GM21447 (cell line): ENCODE results near the gene AS3MT.
"Not testable (repeated sequence)": the region's sequence is repeated elsewhere in the genome, so short reads cannot be mapped to it uniquely, and the experiment has no call there.

ENCODE experiments used
- ATAC-seq: cut with Tn5 transposase; IDR thresholded peaks from one replicate; pipeline ENCODE4 v1.9.1; 2021; ENCODE audit not compliant: unreplicated experiment

AS3MT gene

GRCh38 chr10:102855731-102856436, 13.4 kb upstream of the AS3MT start:
- not testable (repeated sequence) for ATAC-seq

GRCh38 chr10:102856758-102857424, 12.4 kb upstream of the AS3MT start:
- no peak for ATAC-seq

- ATAC-seq, result no peak
These were observed 9.4 kb upstream of the AS3MT start for GRCh38 chr10:102859911-102860310.

- no peak for ATAC-seq
These were observed 5.6 kb upstream of the AS3MT start for GRCh38 chr10:102863660-102864059.

GRCh38 chr10:102865620-102866019, 3.6 kb upstream of the AS3MT start:
- ATAC-seq, result no peak

GRCh38 chr10:102868911-102869257, 386 bp upstream of the AS3MT start:
- ATAC-seq, result no peak

DNA sequence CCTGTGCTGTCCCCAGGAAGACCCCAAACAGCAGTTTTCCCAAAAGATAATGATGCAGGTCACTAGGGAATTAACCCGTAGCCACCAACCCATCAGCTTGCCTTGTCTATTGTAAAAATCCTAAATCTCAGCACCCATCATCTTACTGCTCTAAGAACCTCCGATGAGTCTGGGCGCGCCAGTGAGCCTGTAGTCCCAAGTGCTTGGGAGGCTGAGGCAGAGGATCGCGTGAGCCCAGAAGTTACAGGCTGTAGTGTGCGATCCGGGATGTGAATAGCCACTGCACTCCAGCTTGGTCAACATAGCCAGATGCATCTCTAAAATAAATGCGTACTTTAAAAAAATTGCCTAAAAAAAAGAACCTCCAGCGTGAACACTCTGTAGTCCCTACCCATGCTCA, 951 bp downstream of the AS3MT start:
- ATAC-seq, result no peak

- no peak for ATAC-seq
These were observed 2.9 kb downstream of the AS3MT start for GRCh38 chr10:102872163-102872562.

GRCh38 chr10:102876747-102877153, 7.5 kb downstream of the AS3MT start:
- ATAC-seq, result no peak

DNA sequence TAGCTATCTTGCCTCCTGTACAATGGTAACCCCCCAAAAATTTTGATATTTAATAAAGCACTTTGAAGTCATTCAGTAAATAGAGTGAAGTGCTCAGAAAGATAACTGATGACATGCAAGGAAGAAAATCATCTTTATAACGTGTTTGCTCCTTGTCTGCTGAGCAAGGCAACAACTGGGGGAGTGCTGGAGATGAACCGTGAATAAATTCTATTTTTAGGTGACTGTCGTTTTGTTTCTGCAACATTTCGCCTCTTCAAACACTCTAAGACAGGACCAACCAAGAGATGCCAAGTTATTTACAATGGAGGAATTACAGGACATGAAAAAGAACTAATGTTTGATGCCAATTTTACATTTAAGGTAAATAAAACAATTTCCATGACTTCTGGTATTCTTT, 9.4 kb downstream of the AS3MT start:
- ATAC-seq, result no peak

DNA sequence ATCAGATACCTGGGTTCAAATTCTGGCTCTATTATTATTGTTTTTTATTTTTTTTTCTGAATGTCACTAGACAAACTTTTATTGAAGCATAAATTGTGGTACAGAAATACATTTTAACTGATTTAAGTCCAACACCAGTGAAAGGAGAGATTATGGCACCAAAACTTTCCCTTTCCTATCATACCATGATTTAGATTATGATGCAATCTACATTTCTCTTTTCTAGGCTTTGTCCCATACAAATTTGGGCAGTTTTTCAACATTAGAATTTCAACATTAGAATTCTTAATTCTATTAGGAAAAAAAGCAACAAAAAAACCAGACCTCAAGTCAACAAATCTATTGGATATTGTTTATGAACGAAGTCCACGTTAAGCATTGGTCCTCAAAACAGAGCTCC, 11.0 kb downstream of the AS3MT start:
- no peak for ATAC-seq

- ATAC-seq, result no peak
These were observed 18.8 kb downstream of the AS3MT start for GRCh38 chr10:102888048-102888447.

- ATAC-seq, result no peak
These were observed 25.4 kb downstream of the AS3MT start for GRCh38 chr10:102894466-102895213.

DNA sequence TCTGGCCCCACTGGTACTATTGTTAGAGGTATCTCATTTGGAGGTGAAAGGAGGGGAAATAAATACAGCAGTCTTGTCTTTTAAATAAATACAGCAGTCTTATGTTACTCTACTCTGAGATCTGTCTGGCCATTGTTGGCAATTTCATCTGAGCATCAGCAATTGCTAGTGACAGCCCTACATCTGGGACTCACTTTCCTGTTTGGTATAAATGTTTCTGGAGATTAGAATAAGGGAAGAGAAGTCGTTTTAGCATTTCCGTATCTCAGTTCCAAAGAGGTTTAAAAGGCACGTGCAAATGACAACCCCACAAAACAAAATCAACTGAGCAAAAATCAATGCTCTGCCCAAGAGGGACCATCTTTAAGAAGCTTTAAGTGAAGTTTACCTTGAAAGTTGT, 30.7 kb downstream of the AS3MT start:
- ATAC-seq, result no peak

GRCh38 chr10:102904346-102904745, 35.1 kb downstream of the AS3MT start:
- ATAC-seq, result no peak

DNA sequence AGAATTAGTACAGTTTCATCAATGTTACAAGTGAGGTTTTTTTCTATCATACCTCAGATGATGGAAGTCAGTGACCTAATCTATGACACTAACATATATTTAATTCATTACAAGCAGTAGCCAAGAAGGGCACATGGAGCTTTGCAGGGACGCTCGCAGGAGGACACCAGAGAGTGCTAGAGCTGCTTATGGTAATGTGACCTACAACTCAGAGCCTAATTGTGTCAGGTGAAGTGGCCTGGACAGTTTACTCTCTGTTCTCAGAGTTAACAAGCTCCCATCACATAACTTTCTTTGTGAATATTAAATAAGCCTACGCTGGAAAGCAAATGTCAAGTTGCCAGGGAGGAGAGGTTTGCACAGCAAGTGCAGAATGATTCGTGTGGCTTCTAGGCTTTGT, 37.2 kb downstream of the AS3MT start:
- ATAC-seq, result no peak

GRCh38 chr10:102914781-102915180, 45.5 kb downstream of the AS3MT start:
- ATAC-seq, result no peak

DNA sequence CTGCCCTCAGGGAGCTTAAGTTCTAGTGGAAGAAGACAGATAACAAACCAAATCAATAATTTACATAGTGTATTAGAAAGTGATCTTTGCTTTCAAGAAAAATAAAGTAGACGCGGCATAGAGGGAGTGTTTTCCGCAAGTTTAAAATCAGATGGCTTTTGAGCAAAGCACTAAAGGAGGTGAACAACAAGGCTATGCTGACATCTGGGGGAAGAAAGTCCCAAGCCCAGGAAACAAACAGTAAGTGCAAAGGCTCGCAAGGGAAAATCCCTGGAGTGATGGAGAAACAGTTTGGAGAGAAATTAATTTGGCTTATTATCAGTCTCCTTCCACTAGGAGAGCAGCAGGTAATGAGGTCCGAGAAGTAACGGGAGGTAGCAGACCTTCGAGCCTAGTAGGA, 46.9 kb downstream of the AS3MT start:
- ATAC-seq, result no peak

GRCh38 chr10:102917314-102917961, 48.2 kb downstream of the AS3MT start:
- ATAC-seq, result peak; percentile 35

- peak; percentile 89 for ATAC-seq
These were observed 48.9 kb downstream of the AS3MT start, which contains the start of gene CNNM2 for GRCh38 chr10:102917962-102918816. Gene CNNM2, plus strand, starts transcription at chr10:102918294. Its CDS starts 187 bp downstream, at chr10:102918481.

- no peak for ATAC-seq
These were observed 49.6 kb downstream of the AS3MT start for GRCh38 chr10:102918817-102919245.
